ENCODE measurements around the gene ADGRG4.

- TF ChIP-seq CTCF (IDR thresholded peaks at IDR 0.05) (no peak), POLR2A (IDR thresholded peaks at IDR 0.05) (no peak)
Measured at GRCh38 chrX:136464589-136464988, 163.8 kb downstream of the ADGRG4 start.
